Activated CD4-positive, alpha-beta T cell treated with anti-CD3 and anti-CD28 coated beads, Interleukin-2, Interleukin-6, amounts not matched to agents 100 ng/mL and 50 ng/mL, durations not matched to agents 16 hours and 8 hours (primary cell): ENCODE results near the gene SLC9A5.

Experiments used
- DNase-seq: peaks from one replicate; pipeline ENCODE4 v3.0.0-alpha.2; 2020

SLC9A5 gene

GRCh38 chr16:67241008-67241900 is 7.5 kb upstream of the SLC9A5 start:
- no peak for DNase-seq

GRCh38 chr16:67242138-67242730 is 6.5 kb upstream of the SLC9A5 start:
- no peak for DNase-seq

- DNase-seq: no peak
Observed at GRCh38 chr16:67243481-67243880, 5.3 kb upstream of the SLC9A5 start.

GRCh38 chr16:67244387-67245185 is 4.2 kb upstream of the SLC9A5 start:
- peak; percentile 93 for DNase-seq

- no peak for DNase-seq
Observed at GRCh38 chr16:67245186-67245585, 3.6 kb upstream of the SLC9A5 start.

- no peak for DNase-seq
Observed at GRCh38 chr16:67245674-67246080, 3.1 kb upstream of the SLC9A5 start.

GRCh38 chr16:67246081-67246755 is 2.6 kb upstream of the SLC9A5 start:
- peak; percentile 65 for DNase-seq

GRCh38 chr16:67246756-67247191 is 2.0 kb upstream of the SLC9A5 start:
- DNase-seq: peak; percentile 53

GRCh38 chr16:67247192-67248072 is 1.3 kb upstream of the SLC9A5 start, which contains the start of gene FHOD1:
Gene FHOD1, minus strand, starts transcription at chr16:67247481. Its CDS starts 71 bp downstream, at chr16:67247410.
- DNase-seq: peak; percentile 99

- DNase-seq: no peak
Observed at GRCh38 chr16:67248073-67248400, 742 bp upstream of the SLC9A5 start.

GRCh38 chr16:67249178-67250044 is 632 bp downstream of the SLC9A5 start:
- no peak for DNase-seq

GRCh38 chr16:67250045-67250327 is 1.2 kb downstream of the SLC9A5 start:
- DNase-seq: no peak

- DNase-seq: no peak
Observed at GRCh38 chr16:67252609-67253497, 4.1 kb downstream of the SLC9A5 start.

GRCh38 chr16:67254801-67255552 is 6.2 kb downstream of the SLC9A5 start:
- DNase-seq: no peak

- DNase-seq: no peak
Observed at GRCh38 chr16:67255553-67256221, 6.9 kb downstream of the SLC9A5 start.

GRCh38 chr16:67256701-67257230 is 8.0 kb downstream of the SLC9A5 start:
- DNase-seq: no peak

- DNase-seq: no peak
Observed at GRCh38 chr16:67257486-67258160, 8.8 kb downstream of the SLC9A5 start.
